Breast epithelium (tissue), 4 donors: Measurements from ENCODE around the gene SHROOM3. TPM values are rescaled to one million over a fixed set of nuclear protein-coding genes. Genes with fewer than 3 reads are reported as not detected.

Source experiments
- DNase-seq, 2 donors: peaks; one replicate each; pipeline ENCODE4 v3.0.0-alpha.2; 2019; ENCODE audit warnings: low spot score in 2 of 2
- H3K27ac ChIP-seq, 2 donors: fragments of 200-600 bp; sonication (generic) in 1 of 2; one replicate each; pipeline ENCODE4 v1.5.1; 2016 to 2019; ENCODE audit warnings: mild to moderate bottlenecking in 1 of 2
- H3K27me3 ChIP-seq, 2 donors: fragments of 200-600 bp; sonication (generic) in 1 of 2; one replicate each; pipeline versions ENCODE4 v1.5.1 to v1.6.0; 2017 to 2019; ENCODE audit warnings: control low read depth in 1 of 2, mild to moderate bottlenecking in 1 of 2
- H3K36me3 ChIP-seq: fragments of 200-600 bp; one replicate; pipeline ENCODE4 v1.5.1; 2019
- H3K4me1 ChIP-seq, 2 donors: fragments of 200-600 bp; sonication (generic); one replicate each; pipeline ENCODE4 v1.5.1; 2016 to 2019; ENCODE audit warnings: control low read depth in 1 of 2
- H3K4me3 ChIP-seq, 3 donors: fragments of 200-600 bp; sonication (generic); 1 replicate in 2 of 3; 2 replicates in 1 of 3; pipeline ENCODE4 v1.5.1; 2016 to 2019; ENCODE audit warnings: mild to moderate bottlenecking in 3 of 3, moderate library complexity in 2 of 3
- H3K9me3 ChIP-seq, 2 donors: fragments of 200-600 bp; sonication (generic) in 1 of 2; one replicate each; pipeline ENCODE4 v1.5.1; 2016 to 2019; ENCODE audit warnings: control low read depth in 1 of 2
- CTCF ChIP-seq, 3 donors: fragments of 450-650 bp; IDR thresholded peaks; one replicate each; pipeline ENCODE4 v1.5.1; 2016 to 2017; ENCODE audit warnings: antibody characterized with exemption in 3 of 3, mild to moderate bottlenecking in 3 of 3, moderate library complexity in 3 of 3
- POLR2A ChIP-seq: fragments of 450-650 bp; IDR thresholded peaks from one replicate; pipeline ENCODE4 v1.6.1; 2016; ENCODE audit warnings: antibody characterized with exemption, mild to moderate bottlenecking, moderate library complexity
- POLR2AphosphoS5 ChIP-seq, 3 donors: sonication (generic); formaldehyde crosslinking; IDR thresholded peaks; one replicate each; pipeline ENCODE4 v1.6.1; 2017; ENCODE audit warnings: antibody characterized with exemption in 3 of 3
- intact Hi-C: fragments of 100-400 bp; cut with DNase I; formaldehyde crosslinking; loops from one replicate; pipeline ENCODE4 v1.15.1; 2023; ENCODE audit warnings: low total_unique reads
- total RNA-seq, 3 donors: library from RNA; depleted of rRNA; stranded (reverse); fragments of >200 nt; gene quantifications; one replicate each; pipeline ENCODE4 v1.1.0, GENCODE V29; 2016

SHROOM3 gene
- total RNA-seq, 3 donors from 2014 or later = 0.32 to 145 (median 100) TPM

- no peak overlapping the region for H3K27ac ChIP-seq
- H3K4me3 ChIP-seq = no peak overlapping the region
- no peaks in the 10 kb centered on the region for H3K9me3 ChIP-seq
- intact Hi-C loops = no loop called here
- H3K4me1 ChIP-seq = no peaks in the 10 kb centered on the region
- TF ChIP-seq CTCF (IDR thresholded peaks at IDR 0.05) (no peak), POLR2AphosphoS5 (IDR thresholded peaks at IDR 0.05) (no peak), POLR2A (no peak)
- no peaks in the 10 kb centered on the region for H3K36me3 ChIP-seq
- DNase-seq = no peak
- H3K27me3 ChIP-seq = no peaks in the 10 kb centered on the region
Observed at GRCh38 chr4:76470532-76470931, 35.5 kb downstream of the SHROOM3 start.

DNA sequence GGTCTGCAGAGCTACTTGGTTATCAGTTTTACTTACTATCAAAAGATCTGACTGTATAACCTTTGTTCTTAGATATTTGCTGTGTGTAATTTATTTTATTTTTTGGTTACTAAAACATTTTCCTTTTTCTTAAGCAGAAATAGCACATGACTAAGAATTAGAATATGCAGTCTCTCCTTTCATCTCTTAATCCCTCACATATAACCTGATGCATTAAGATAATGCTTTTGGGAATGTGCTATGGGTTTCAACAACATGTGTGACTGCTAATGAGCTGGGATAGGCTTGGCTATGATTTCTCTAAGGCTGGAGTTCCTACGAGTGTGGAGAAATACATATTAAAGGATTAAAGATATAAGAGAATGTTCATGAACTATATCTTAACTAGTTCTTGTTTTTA lies 41.5 kb downstream of the SHROOM3 start:
- intact Hi-C loops = no loop called here
- Histone ChIP-seq H3K4me1 (no peaks in the 10 kb centered on the region), H3K27me3 (no peaks in the 10 kb centered on the region), H3K9me3 (peaks cover 0 to 4% of the 10 kb centered on the region in 2 donors), H3K27ac (no peak overlapping the region), H3K36me3 (no peaks in the 10 kb centered on the region), H3K4me3 (no peak overlapping the region)
- TF ChIP-seq CTCF (IDR thresholded peaks at IDR 0.05) (no peak), POLR2A (no peak), POLR2AphosphoS5 (IDR thresholded peaks at IDR 0.05) (no peak)
- DNase-seq = no peak

DNA sequence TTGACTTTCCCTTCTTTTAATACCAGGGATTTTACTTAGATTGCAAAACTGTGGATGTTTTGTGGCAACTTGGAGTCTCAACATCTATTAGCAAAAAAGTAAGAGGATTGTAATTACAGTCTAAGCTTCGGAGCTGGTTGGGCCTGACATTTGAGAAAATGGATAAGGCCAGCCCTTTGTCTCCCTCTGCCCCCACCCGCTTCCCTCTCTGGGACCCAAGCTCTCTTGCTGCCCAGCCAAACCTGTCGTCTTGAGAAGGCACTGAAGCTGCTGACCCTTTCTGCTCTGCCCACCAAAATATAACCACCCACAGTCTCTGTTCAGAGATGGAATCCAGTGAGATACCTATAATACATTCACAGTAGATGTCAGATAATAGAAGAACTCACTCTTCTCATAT lies 49.6 kb downstream of the SHROOM3 start:
- no peak for DNase-seq
- Histone ChIP-seq H3K27me3 (no peaks in the 10 kb centered on the region), H3K9me3 (peaks cover 0 to 5% of the 10 kb centered on the region in 2 donors), H3K36me3 (no peaks in the 10 kb centered on the region), H3K4me1 (no peaks in the 10 kb centered on the region), H3K4me3 (no peak overlapping the region), H3K27ac (no peak overlapping the region)
- TF ChIP-seq CTCF (IDR thresholded peaks at IDR 0.05) (no peak), POLR2A (no peak), POLR2AphosphoS5 (IDR thresholded peaks at IDR 0.05) (no peak)
- intact Hi-C loops = no loop called here

DNA sequence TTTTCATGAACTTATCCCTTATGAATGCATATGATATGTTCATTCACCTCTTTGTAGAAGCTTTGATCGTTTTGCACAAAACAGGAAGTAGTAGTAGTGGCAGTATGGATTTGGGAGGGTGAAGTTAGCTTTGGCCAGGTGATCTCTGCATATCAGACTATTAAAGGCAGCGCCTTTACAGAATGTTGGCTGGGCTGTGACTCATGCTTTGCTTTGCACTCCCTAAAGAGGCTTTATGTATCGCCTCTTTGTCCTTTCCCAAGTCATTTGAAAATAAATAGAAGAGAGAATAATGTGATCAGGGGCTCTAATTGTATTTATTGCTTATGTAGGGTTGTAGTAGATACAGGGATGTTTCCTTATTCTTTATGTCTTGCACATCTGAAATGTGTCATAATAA lies 50.4 kb downstream of the SHROOM3 start:
- no peak for TF ChIP-seq POLR2AphosphoS5 (IDR thresholded peaks at IDR 0.05)
- Histone ChIP-seq H3K27ac (no peak overlapping the region), H3K36me3 (no peaks in the 10 kb centered on the region), H3K27me3 (no peaks in the 10 kb centered on the region), H3K4me3 (no peak overlapping the region), H3K4me1 (no peaks in the 10 kb centered on the region), H3K9me3 (peaks cover 0 to 5% of the 10 kb centered on the region in 2 donors)
- intact Hi-C loops = no loop called here
- no peak for DNase-seq

DNA sequence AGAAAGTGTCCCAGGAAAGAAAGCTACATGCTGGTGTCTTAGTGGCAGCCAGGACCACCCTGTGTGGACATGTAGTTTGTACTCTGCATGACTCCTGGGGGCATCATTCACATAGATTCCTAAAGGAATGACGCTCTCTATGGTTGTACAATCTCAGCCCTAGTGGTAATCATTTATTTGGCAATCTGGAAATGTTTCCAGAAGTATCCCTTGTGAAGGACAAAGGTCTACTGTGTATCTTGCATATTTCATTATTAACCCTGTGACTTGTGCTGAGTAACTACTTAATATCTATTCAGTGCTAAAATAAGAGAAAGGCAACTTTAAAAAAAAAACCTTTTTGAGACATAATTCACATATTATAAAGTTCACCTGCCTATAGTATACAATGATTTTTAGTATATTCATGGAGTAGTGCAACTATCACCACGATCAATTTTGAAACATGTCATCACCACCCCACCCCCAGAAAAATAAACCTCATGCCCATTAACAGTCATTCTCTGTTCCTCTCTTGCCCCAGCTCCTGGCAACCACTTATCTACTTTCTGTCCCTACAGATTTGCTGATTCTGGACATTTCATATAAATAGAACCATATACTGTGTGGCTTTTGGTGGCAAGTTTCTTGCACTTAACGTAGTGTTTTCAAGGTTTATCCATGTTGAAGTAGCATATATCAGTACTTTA lies 51.7 kb downstream of the SHROOM3 start:
- intact Hi-C loops = no loop called here
- TF ChIP-seq POLR2AphosphoS5 (IDR thresholded peaks at IDR 0.05) (no peak), POLR2A (no peak), CTCF (IDR thresholded peaks at IDR 0.05) (no peak)
- H3K9me3 ChIP-seq = peaks cover 0 to 5% of the 10 kb centered on the region in 2 donors

More for the DNA sequence above, 51.7 kb downstream of the SHROOM3 start:
- Histone ChIP-seq H3K4me3 (no peak overlapping the region), H3K27ac (no peak overlapping the region), H3K36me3 (no peaks in the 10 kb centered on the region), H3K4me1 (no peaks in the 10 kb centered on the region), H3K27me3 (no peaks in the 10 kb centered on the region)
- no peak for DNase-seq
